DMS114 treated with DMSO at 0.1 percent for 48 hours (cell line): ENCODE measurements around the gene ATG4C.
A peak's percentile ranks its signal among the peaks of the same experiment; 100 is the strongest.

ENCODE experiments used
- DNase-seq: peaks from one replicate; lab custom pipeline; 2025; ENCODE audit not compliant: unreplicated experiment; lab: John Stamatoyannopoulos, UW

The ATG4C gene

GRCh38 chr1:62903982-62904855 lies 120.3 kb downstream of the ATG4C start:
- no peak for DNase-seq

- no peak for DNase-seq
These were observed 120.9 kb downstream of the ATG4C start for GRCh38 chr1:62904856-62905225.

DNA sequence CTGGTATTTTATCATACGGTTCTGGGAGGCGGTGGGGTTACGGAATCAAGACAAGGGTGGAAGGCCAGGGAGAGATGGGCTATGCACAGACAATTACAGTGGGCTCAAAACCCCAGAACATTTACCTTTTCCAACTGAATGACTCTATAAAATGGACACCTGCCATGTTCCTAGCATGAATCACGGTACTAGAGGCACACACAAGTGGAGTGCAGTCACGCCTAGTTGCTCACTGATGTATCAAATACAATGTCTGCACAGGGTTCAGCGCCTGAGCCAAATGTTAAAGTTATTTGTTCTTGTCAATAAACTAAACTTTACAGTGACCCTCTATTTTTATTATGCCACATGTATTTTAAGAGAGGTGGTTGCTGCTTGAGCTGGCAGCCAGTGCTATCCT lies 121.4 kb downstream of the ATG4C start:
- DNase-seq, result no peak

GRCh38 chr1:62905872-62906271 lies 121.9 kb downstream of the ATG4C start:
- DNase-seq, result no peak

DNA sequence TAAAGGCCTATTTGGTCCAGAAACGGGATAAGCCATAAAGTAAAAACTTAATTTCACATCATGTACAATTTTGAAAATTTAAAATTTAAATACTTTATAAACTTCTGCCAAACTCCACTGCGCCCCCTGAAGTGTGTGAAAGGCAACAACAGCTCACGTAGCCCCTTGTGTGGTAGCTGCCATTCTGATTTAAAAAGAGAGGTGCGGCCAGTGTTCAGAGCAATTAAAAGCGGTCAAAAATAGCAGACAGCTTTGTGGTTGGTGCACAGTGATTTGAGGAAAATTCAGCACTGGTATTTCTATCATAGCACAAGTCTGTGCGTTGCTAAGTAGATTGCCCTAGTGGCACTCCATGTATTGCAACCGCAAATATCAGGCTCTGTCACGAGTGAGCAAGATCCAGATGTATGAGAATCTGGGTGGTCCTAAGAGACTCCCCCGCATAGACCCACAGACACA lies 122.5 kb downstream of the ATG4C start:
- no peak for DNase-seq

DNA sequence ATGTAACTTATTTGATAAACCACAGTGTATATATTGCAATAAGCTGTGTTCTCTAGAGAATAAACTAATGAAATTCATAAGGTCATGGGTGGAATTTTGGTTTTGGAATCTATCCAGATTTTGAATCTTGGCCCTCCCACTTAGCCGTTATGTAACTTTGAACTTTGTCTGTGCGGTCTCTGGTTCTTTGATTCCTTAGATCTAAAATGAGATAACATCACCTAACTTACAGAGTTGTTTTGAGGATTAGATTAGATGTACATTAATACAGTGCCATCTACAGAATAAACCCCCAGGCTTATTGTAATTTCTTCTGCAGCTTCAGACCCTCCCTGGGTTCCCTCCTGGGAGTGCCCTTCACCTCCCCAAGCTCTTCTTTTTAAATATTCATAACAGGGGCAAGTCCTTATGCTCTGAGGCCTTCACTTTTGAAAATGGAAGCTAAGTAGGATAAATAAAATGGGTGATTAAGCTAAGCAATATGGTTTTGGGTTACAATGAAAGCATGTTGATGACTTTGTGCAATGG lies 124.3 kb downstream of the ATG4C start:
- DNase-seq, result no peak

- DNase-seq, result peak; percentile 6
These were observed 128.2 kb downstream of the ATG4C start for GRCh38 chr1:62912028-62912638.
